Ishikawa (cell line): ENCODE data around the gene RASIP1.

Experiments used
- CEBPB ChIP-seq: IDR thresholded peaks from 2 replicates; pipeline ENCODE4 v1.6.1; 2012
- EP300 ChIP-seq: IDR thresholded peaks from 2 replicates; pipeline ENCODE4 v1.6.1; 2012; ENCODE audit warnings: borderline replicate concordance
- MAX ChIP-seq: IDR thresholded peaks from 2 replicates; pipeline ENCODE4 v1.6.1; 2012
- NFIC ChIP-seq: IDR thresholded peaks from 2 replicates; pipeline ENCODE4 v1.6.1; 2012
- RAD21 ChIP-seq: IDR thresholded peaks from 2 replicates; pipeline ENCODE4 v1.6.1; 2012; ENCODE audit warnings: low read depth
- TCF12 ChIP-seq: IDR thresholded peaks from 2 replicates; pipeline ENCODE4 v1.6.1; 2012; ENCODE audit warnings: low read depth
- TEAD4 ChIP-seq: IDR thresholded peaks from 2 replicates; pipeline ENCODE4 v1.6.1; 2012
- USF1 ChIP-seq: IDR thresholded peaks from 2 replicates; pipeline ENCODE4 v1.6.1; 2012
- YY1 ChIP-seq: IDR thresholded peaks from 2 replicates; pipeline ENCODE4 v1.6.1; 2012; ENCODE audit warnings: low read depth

- TF ChIP-seq CEBPB (no peak), EP300 (no peak), USF1 (no peak), RAD21 (no peak), TEAD4 (no peak), NFIC (no peak), YY1 (no peak), MAX (no peak), TCF12 (no peak)
Measured at GRCh38 chr19:48674216-48674809, 66.1 kb downstream of the RASIP1 start.
